Measurements from ENCODE around the gene TGFBR2.

TGFBR2 gene

DNA sequence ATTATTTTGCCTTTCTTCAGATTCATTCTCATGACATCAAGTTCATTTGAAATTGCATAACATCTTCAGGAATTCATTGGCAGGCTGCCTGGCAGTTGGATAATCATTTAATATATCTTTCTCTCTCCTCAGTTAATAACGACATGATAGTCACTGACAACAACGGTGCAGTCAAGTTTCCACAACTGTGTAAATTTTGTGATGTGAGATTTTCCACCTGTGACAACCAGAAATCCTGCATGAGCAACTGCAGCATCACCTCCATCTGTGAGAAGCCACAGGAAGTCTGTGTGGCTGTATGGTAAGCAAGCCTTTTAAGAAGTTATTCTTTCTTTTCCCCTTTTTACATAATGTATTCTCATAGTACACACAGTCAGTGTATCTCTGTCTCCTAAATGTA, 38.2 kb downstream of the TGFBR2 start:
- Histone ChIP-seq H3K9ac (ENCODE audit: low read depth, low read length) (no peak overlapping the region), H3K36me3 (ENCODE audit: insufficient read depth, low read length) (peaks cover 14% of the 10 kb centered on the region), H3K4me1 (ENCODE audit: insufficient read depth, low read length) (peaks cover 13% of the 10 kb centered on the region), H3K9me3 (ENCODE audit: control insufficient read depth, insufficient read depth, low read length) (no peaks in the 10 kb centered on the region)

GRCh38 chr3:30645077-30645476, 38.7 kb downstream of the TGFBR2 start:
- Histone ChIP-seq H3K4me1 (ENCODE audit: insufficient read depth, low read length) (peaks cover 13% of the 10 kb centered on the region), H3K9ac (ENCODE audit: low read depth, low read length) (no peak overlapping the region), H3K36me3 (ENCODE audit: insufficient read depth, low read length) (peaks cover 14% of the 10 kb centered on the region), H3K9me3 (ENCODE audit: control insufficient read depth, insufficient read depth, low read length) (no peaks in the 10 kb centered on the region)

DNA sequence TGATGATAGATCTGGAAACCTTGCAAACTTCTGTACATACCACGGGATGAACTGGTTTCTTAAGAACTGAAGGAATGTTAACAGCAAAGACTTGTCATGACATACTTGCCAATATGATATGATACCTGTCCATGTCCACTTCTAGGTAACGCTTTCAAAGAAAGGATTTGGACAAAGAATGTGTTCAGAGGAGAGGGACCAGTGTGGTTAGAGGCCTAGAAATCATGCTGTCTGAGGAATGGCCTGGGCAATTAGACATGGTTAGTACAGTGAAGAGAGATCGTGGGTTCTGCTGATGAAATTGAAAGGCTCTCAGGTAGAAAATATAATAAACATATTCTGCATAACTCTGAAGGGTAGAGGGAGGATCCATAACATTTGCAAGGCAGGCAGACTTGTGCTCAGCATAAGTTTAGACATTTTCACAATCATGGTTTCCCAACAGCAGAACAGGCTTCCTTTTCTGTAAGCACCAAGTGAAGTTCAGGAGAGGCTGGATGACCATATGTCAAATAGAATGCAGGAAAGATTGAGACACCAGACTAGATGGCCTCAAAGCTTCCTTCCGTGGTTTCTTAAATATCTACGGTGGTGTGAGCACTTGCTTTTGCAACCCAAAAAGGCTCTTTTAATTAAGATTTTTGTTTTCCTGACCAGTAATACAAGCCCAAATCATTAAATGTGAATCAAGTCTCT, 39.9 kb downstream of the TGFBR2 start:
- no peaks in the 10 kb centered on the region for H3K9me3 ChIP-seq (ENCODE audit: control insufficient read depth, insufficient read depth, low read length)
- H3K4me1 ChIP-seq (ENCODE audit: insufficient read depth, low read length) = peaks cover 6% of the 10 kb centered on the region; the same call in 1 of the 2 replicates
- no peak overlapping the region for H3K9ac ChIP-seq (ENCODE audit: low read depth, low read length)
- H3K36me3 ChIP-seq (ENCODE audit: insufficient read depth, low read length) = peaks cover 22% of the 10 kb centered on the region

DNA sequence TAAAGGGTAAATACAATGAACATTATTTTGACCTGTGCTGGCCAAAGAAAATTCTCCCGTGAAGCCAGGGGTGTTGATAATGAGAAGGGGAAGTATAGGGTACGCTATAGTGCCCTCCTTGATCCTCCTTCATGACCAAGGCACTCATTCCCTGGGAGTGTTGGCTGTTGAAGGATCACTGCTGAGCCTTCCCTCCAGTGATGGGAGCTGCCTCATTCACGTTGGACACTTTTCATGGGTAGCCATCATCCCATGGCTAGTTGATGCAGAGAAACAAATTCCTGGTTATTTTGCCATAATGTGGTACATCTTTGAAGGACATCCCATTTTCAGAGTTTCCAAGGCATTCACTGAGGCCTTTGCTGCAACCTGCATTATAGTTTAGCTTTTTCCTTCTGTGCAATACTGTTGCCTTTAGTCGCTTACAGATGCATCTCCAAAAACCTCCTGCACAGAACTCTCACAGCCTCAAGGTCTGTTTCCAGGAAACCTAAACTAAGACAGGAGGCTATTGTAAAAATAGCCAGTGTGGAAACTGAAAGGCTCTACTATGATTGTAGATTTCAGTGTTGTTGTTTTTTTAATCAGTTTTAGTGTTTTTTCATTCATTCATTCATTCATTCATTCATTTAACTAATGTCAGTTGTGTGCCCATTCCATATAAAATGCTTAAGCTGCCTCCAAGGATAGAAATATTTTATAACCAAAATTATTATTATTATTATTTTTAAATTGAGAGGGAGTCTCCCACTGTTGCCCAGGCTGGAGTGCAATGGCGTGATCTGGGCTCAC, 40.8 kb downstream of the TGFBR2 start:
- H3K36me3 ChIP-seq (ENCODE audit: insufficient read depth, low read length) = peaks cover 22% of the 10 kb centered on the region
- H3K4me1 ChIP-seq (ENCODE audit: insufficient read depth, low read length) = peaks cover 6% of the 10 kb centered on the region; the same call in 1 of the 2 replicates
- no peak overlapping the region for H3K9ac ChIP-seq (ENCODE audit: low read depth, low read length)
- no peaks in the 10 kb centered on the region for H3K9me3 ChIP-seq (ENCODE audit: control insufficient read depth, insufficient read depth, low read length)

- no peak overlapping the region for H3K9ac ChIP-seq (ENCODE audit: low read depth, low read length)
- peaks cover 22% of the 10 kb centered on the region for H3K36me3 ChIP-seq (ENCODE audit: insufficient read depth, low read length)
- peaks cover 6% of the 10 kb centered on the region; the same call in 1 of the 2 replicates for H3K4me1 ChIP-seq (ENCODE audit: insufficient read depth, low read length)
- no peaks in the 10 kb centered on the region for H3K9me3 ChIP-seq (ENCODE audit: control insufficient read depth, insufficient read depth, low read length)
These were observed 42.4 kb downstream of the TGFBR2 start for GRCh38 chr3:30648670-30649357.

DNA sequence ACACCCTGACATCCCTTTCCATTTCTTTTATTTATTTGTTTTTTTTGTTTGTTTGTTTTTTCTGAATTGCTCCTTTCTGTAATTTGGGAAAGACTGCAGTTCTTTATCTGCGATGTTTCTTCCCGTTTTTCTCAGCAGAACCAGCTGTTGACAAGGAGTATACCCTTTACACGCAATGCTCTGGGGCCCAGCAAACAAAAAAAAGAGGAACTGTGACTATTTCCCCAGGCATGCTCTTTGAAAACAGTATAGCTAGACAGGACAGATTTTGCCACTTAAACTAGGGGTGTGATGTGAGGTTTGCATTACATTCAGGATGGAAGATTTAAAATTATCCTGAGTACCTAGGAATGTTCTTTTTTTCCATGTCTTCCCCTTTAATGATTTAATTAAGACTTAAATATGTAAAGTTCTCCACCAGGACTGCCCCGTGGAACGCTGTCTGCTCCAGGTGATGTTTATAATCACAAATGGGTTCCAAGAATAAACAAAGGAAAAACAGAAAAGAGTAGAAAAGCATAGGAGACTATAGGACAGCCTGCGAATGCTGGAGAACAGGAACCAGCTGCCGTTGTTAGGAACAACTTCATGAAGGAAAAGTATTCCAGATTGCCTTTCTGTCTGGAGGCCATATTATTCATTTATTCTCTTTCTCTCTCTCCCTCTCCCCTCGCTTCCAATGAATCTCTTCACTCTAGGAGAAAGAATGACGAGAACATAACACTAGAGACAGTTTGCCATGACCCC, 43.3 kb downstream of the TGFBR2 start:
- no peak overlapping the region for H3K9ac ChIP-seq (ENCODE audit: low read depth, low read length)
- peaks cover 27% of the 10 kb centered on the region for H3K36me3 ChIP-seq (ENCODE audit: insufficient read depth, low read length)
- peaks cover 6% of the 10 kb centered on the region; the same call in 1 of the 2 replicates for H3K4me1 ChIP-seq (ENCODE audit: insufficient read depth, low read length)
- no peaks in the 10 kb centered on the region for H3K9me3 ChIP-seq (ENCODE audit: control insufficient read depth, insufficient read depth, low read length)

GRCh38 chr3:30650348-30650995, 44.1 kb downstream of the TGFBR2 start:
- Histone ChIP-seq H3K4me1 (ENCODE audit: insufficient read depth, low read length) (peaks cover 6% of the 10 kb centered on the region; the same call in 1 of the 2 replicates), H3K36me3 (ENCODE audit: insufficient read depth, low read length) (peaks cover 28% of the 10 kb centered on the region), H3K9ac (ENCODE audit: low read depth, low read length) (no peak overlapping the region), H3K9me3 (ENCODE audit: control insufficient read depth, insufficient read depth, low read length) (no peaks in the 10 kb centered on the region)

- Histone ChIP-seq H3K4me1 (ENCODE audit: insufficient read depth, low read length) (peaks cover 19% of the 10 kb centered on the region), H3K36me3 (ENCODE audit: insufficient read depth, low read length) (peaks cover 14% of the 10 kb centered on the region), H3K9ac (ENCODE audit: low read depth, low read length) (no peak overlapping the region), H3K9me3 (ENCODE audit: control insufficient read depth, insufficient read depth, low read length) (no peaks in the 10 kb centered on the region)
These were observed 47.9 kb downstream of the TGFBR2 start for GRCh38 chr3:30654269-30654668.

DNA sequence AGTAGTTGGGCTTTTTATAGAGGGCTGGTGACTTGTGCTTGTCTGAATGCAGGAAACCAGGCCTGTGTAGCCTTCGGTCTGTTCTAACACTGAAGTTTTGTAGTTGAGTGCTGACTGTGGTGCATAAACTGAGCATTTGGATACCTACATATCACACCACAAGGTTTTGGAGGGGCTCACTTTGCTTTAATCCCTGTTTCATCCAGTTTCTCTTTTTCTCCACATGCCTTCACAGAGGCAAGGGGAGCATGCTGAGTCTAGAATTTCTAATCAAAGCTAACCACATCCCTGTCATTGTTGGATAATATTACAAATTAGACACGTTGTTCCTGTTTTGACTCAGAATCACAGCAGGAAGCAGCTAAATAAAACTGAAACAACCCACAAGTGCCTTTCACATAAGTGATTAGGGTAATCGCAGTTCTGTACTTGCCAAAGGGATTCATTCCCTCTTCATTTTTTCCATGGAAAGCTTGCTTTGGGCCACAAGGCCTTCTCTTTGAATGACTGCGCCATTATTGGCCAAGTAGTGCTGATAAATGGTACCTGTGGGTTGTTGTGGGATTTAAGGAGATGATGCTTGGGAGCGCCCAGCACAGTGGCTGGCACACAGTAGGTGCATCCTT, 48.9 kb downstream of the TGFBR2 start:
- no peak overlapping the region for H3K9ac ChIP-seq (ENCODE audit: low read depth, low read length)
- H3K9me3 ChIP-seq (ENCODE audit: control insufficient read depth, insufficient read depth, low read length) = no peaks in the 10 kb centered on the region
- H3K36me3 ChIP-seq (ENCODE audit: insufficient read depth, low read length) = peaks cover 12% of the 10 kb centered on the region
- peaks cover 25% of the 10 kb centered on the region for H3K4me1 ChIP-seq (ENCODE audit: insufficient read depth, low read length)

GRCh38 chr3:30656624-30657141, 50.3 kb downstream of the TGFBR2 start:
- Histone ChIP-seq H3K9ac (ENCODE audit: low read depth, low read length) (no peak overlapping the region), H3K36me3 (ENCODE audit: insufficient read depth, low read length) (peaks cover 8% of the 10 kb centered on the region; the same call in 1 of the 2 replicates)

DNA sequence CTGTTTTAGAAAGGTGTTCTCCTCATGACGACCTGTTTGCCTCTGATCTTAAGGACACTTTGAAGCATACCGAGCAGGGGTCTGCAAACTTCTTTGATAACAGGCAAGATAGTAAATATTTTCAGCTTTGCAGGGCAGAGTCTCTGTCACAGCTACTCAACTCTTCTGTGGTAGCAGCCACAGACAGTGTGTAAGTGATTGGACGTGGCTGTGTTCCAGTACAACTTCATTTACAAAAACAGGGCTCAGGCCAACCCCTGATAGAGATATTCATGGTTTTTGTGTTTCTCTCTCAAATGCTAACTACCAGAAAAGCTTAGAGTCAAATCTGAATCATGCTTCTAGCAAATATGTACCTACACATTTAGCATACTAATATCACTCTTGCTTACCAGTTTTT, 51.5 kb downstream of the TGFBR2 start:
- Histone ChIP-seq H3K9ac (ENCODE audit: low read depth, low read length) (no peak overlapping the region), H3K9me3 (ENCODE audit: control insufficient read depth, insufficient read depth, low read length) (no peaks in the 10 kb centered on the region), H3K4me1 (ENCODE audit: insufficient read depth, low read length) (peaks cover 31% of the 10 kb centered on the region), H3K36me3 (ENCODE audit: insufficient read depth, low read length) (peaks cover 8% of the 10 kb centered on the region; the same call in 1 of the 2 replicates)

More at GRCh38 chr3:30656624-30657141, 50.3 kb downstream of the TGFBR2 start:
- Histone ChIP-seq H3K4me1 (ENCODE audit: insufficient read depth, low read length) (peaks cover 25% of the 10 kb centered on the region), H3K9me3 (ENCODE audit: control insufficient read depth, insufficient read depth, low read length) (no peaks in the 10 kb centered on the region)

DNA sequence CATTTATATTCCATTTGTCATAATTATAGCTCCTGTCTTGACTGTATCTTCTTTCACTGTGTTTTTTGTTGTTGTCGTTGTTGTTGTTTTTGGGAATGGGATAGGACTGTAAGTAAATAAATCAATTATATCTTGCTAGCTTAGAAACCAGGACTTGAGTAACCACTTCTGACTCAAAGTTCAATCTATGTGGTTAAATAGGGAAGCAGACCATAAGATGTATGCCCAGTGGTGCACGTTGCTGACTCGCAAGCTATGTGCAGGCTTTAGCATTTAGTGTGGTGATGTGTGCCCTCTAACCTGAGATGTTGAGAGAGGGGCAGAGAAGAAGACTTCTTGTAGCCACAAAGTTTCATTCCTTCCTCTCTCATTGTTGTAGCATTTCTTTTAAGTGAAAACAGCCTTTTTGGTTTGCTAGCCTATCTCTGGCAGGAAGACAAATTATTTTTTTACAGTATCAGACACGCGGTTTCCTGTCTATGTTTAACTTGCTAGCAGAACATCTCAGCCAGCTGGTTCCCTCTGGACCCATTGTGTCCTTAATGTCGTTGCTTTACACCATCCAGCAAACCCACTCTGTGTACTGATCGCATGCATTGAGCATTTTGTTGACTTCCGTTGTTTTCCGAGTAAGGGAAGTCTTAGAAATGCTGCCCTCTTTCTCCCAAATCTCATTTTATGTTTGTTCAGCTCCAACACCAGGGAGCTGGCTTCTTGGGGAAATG, 52.1 kb downstream of the TGFBR2 start:
- H3K9ac ChIP-seq (ENCODE audit: low read depth, low read length) = no peak overlapping the region
- no peaks in the 10 kb centered on the region for H3K9me3 ChIP-seq (ENCODE audit: control insufficient read depth, insufficient read depth, low read length)
- H3K4me1 ChIP-seq (ENCODE audit: insufficient read depth, low read length) = peaks cover 32% of the 10 kb centered on the region
- peaks cover 8% of the 10 kb centered on the region; the same call in 1 of the 2 replicates for H3K36me3 ChIP-seq (ENCODE audit: insufficient read depth, low read length)

All from ES-I3 (cell line).